Measurements from ENCODE around the gene CYSTM1.
A peak's percentile ranks its signal among the peaks of the same experiment; 100 is the strongest.
"Not testable (repeated sequence)": the region's sequence is repeated elsewhere in the genome, so short reads cannot be mapped to it uniquely, and the experiment has no call there.

The CYSTM1 gene

GRCh38 chr5:140181002-140181483 is 6.1 kb downstream of the CYSTM1 start:
- DNase-seq, result no peak

- DNase-seq, result no peak
Measured at GRCh38 chr5:140181525-140181924, 6.5 kb downstream of the CYSTM1 start.

GRCh38 chr5:140182075-140182711 is 7.2 kb downstream of the CYSTM1 start:
- no peak for DNase-seq

- peak; percentile 47 for DNase-seq
Measured at GRCh38 chr5:140182803-140183367, 7.9 kb downstream of the CYSTM1 start.

- no peak for DNase-seq
Measured at GRCh38 chr5:140185409-140185808, 10.4 kb downstream of the CYSTM1 start.

GRCh38 chr5:140186267-140186671 is 11.3 kb downstream of the CYSTM1 start:
- DNase-seq, result no peak

- no peak for DNase-seq
Measured at GRCh38 chr5:140189253-140189652, 14.3 kb downstream of the CYSTM1 start.

- DNase-seq, result peak; percentile 73
Measured at GRCh38 chr5:140189977-140190871, 15.2 kb downstream of the CYSTM1 start.

GRCh38 chr5:140190872-140191218 is 15.9 kb downstream of the CYSTM1 start:
- no peak for DNase-seq

GRCh38 chr5:140192715-140193430 is 17.9 kb downstream of the CYSTM1 start:
- DNase-seq, result no peak

- no peak for DNase-seq
Measured at GRCh38 chr5:140194662-140195061, 19.7 kb downstream of the CYSTM1 start.

- DNase-seq, result no peak
Measured at GRCh38 chr5:140196115-140196814, 21.3 kb downstream of the CYSTM1 start.

GRCh38 chr5:140197023-140197422 is 22.0 kb downstream of the CYSTM1 start:
- no peak for DNase-seq

GRCh38 chr5:140198915-140199314 is 23.9 kb downstream of the CYSTM1 start:
- DNase-seq, result not testable (repeated sequence)

- peak; percentile 29 for DNase-seq
Measured at GRCh38 chr5:140202078-140202477, 27.1 kb downstream of the CYSTM1 start.

- DNase-seq, result no peak
Measured at GRCh38 chr5:140202610-140203009, 27.6 kb downstream of the CYSTM1 start.

GRCh38 chr5:140205216-140205615 is 30.2 kb downstream of the CYSTM1 start:
- peak; percentile 42 for DNase-seq

GRCh38 chr5:140205952-140206351 is 31.0 kb downstream of the CYSTM1 start:
- DNase-seq, result no peak

- DNase-seq, result no peak
Measured at GRCh38 chr5:140207250-140207964, 32.4 kb downstream of the CYSTM1 start.

- DNase-seq, result no peak
Measured at GRCh38 chr5:140208065-140208464, 33.1 kb downstream of the CYSTM1 start.

- no peak for DNase-seq
Measured at GRCh38 chr5:140213370-140213983, 38.5 kb downstream of the CYSTM1 start.
